ENCODE measurements around the gene ZNF692. TPM values are rescaled to one million over a fixed set of nuclear protein-coding genes. Genes with fewer than 3 reads are reported as not detected.
A peak's percentile ranks its signal among the peaks of the same experiment; 100 is the strongest.

Gene ZNF692
- total RNA-seq, 1 donor from 2014 or later: 41.9 TPM

- H3K4me3 ChIP-seq: peak overlapping the region; percentile 13
Observed at GRCh38 chr1:248823517-248824001, 35.3 kb downstream of the ZNF692 start.

GRCh38 chr1:248822148-248823032, 36.5 kb downstream of the ZNF692 start:
- intact Hi-C loops (cut with DNase I): no loop called here
- DNase-seq (no peak), ATAC-seq (no peak)
- Histone ChIP-seq H3K9me3 (no peaks in the 10 kb centered on the region), H3K27ac (peak overlapping the region; percentile 24), H3K36me3 (peaks cover 46% of the 10 kb centered on the region), H3K4me1 (peaks cover 69% of the 10 kb centered on the region), H3K4me3 (peak overlapping the region; percentile 14), H3K27me3 (ENCODE audit: low read depth) (no peaks in the 10 kb centered on the region)
- TF ChIP-seq, protein P1, sequence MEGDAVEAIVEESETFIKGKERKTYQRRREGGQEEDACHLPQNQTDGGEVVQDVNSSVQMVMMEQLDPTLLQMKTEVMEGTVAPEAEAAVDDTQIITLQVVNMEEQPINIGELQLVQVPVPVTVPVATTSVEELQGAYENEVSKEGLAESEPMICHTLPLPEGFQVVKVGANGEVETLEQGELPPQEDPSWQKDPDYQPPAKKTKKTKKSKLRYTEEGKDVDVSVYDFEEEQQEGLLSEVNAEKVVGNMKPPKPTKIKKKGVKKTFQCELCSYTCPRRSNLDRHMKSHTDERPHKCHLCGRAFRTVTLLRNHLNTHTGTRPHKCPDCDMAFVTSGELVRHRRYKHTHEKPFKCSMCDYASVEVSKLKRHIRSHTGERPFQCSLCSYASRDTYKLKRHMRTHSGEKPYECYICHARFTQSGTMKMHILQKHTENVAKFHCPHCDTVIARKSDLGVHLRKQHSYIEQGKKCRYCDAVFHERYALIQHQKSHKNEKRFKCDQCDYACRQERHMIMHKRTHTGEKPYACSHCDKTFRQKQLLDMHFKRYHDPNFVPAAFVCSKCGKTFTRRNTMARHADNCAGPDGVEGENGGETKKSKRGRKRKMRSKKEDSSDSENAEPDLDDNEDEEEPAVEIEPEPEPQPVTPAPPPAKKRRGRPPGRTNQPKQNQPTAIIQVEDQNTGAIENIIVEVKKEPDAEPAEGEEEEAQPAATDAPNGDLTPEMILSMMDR (IDR thresholded peaks at IDR 0.05): no peak

More at GRCh38 chr1:248823517-248824001, 35.3 kb downstream of the ZNF692 start:
- no peaks in the 10 kb centered on the region for H3K27me3 ChIP-seq (ENCODE audit: low read depth)
- DNase-seq (no peak), ATAC-seq (no peak)
- no peak overlapping the region for H3K27ac ChIP-seq
- no peaks in the 10 kb centered on the region for H3K9me3 ChIP-seq
- intact Hi-C loops (cut with DNase I): no loop called here
- peaks cover 68% of the 10 kb centered on the region for H3K4me1 ChIP-seq
- TF ChIP-seq, protein P1 (IDR thresholded peaks at IDR 0.05): no peak
- peaks cover 42% of the 10 kb centered on the region for H3K36me3 ChIP-seq

DNA sequence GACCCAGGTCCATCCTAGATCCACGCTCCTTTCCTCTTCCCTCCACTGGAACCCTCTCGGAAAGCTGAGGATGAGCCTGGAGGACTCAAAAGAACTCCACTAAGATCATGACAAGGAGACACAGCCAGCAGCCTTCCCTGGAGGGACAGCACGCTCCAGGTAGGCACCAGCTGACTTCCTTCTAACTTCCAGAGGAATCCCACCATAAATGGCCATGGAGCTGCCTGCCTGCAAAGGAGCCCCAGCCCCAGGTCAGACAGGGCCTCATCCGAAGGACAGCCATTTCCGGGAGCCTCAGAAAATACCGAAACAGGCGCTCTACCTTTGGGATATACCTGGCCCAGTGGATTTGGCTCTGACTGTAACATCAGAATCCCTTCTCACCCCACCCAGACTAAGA, 37.2 kb downstream of the ZNF692 start:
- DNase-seq: no peak
- Histone ChIP-seq H3K9me3 (no peaks in the 10 kb centered on the region), H3K27ac (peak overlapping the region; percentile 24), H3K4me1 (peaks cover 65% of the 10 kb centered on the region), H3K27me3 (ENCODE audit: low read depth) (no peaks in the 10 kb centered on the region), H3K36me3 (peaks cover 54% of the 10 kb centered on the region), H3K4me3 (no peak overlapping the region)
- TF ChIP-seq, protein P1 (IDR thresholded peaks at IDR 0.05): no peak
- no peak for ATAC-seq
- intact Hi-C loops (cut with DNase I): no loop called here

- TF ChIP-seq, protein P1 (IDR thresholded peaks at IDR 0.05): no peak
- Histone ChIP-seq H3K27ac (no peak overlapping the region), H3K4me1 (peaks cover 70% of the 10 kb centered on the region)
Observed at GRCh38 chr1:248821101-248821500, 37.8 kb downstream of the ZNF692 start.

GRCh38 chr1:248820041-248820585, 38.8 kb downstream of the ZNF692 start:
- ATAC-seq: no peak
- intact Hi-C loops (cut with DNase I): no loop called here
- H3K36me3 ChIP-seq: peaks cover 69% of the 10 kb centered on the region
- peaks cover 69% of the 10 kb centered on the region for H3K4me1 ChIP-seq
- TF ChIP-seq, protein P1 (IDR thresholded peaks at IDR 0.05): no peak
- no peak for DNase-seq
- no peak overlapping the region for H3K27ac ChIP-seq
- no peaks in the 10 kb centered on the region for H3K9me3 ChIP-seq
- H3K27me3 ChIP-seq (ENCODE audit: low read depth): no peaks in the 10 kb centered on the region
- no peak overlapping the region for H3K4me3 ChIP-seq

More at GRCh38 chr1:248821101-248821500, 37.8 kb downstream of the ZNF692 start:
- intact Hi-C loops (cut with DNase I): no loop called here
- Histone ChIP-seq H3K9me3 (no peaks in the 10 kb centered on the region), H3K27me3 (ENCODE audit: low read depth) (no peaks in the 10 kb centered on the region), H3K4me3 (no peak overlapping the region), H3K36me3 (peaks cover 59% of the 10 kb centered on the region)
- DNase-seq (no peak), ATAC-seq (no peak)

Data from lower lobe of right lung (tissue), 2 donors.